ENCODE measurements around the gene SAMD4A.
"Not testable (repeated sequence)": the region's sequence is repeated elsewhere in the genome, so short reads cannot be mapped to it uniquely, and the experiment has no call there.

SAMD4A gene

DNA sequence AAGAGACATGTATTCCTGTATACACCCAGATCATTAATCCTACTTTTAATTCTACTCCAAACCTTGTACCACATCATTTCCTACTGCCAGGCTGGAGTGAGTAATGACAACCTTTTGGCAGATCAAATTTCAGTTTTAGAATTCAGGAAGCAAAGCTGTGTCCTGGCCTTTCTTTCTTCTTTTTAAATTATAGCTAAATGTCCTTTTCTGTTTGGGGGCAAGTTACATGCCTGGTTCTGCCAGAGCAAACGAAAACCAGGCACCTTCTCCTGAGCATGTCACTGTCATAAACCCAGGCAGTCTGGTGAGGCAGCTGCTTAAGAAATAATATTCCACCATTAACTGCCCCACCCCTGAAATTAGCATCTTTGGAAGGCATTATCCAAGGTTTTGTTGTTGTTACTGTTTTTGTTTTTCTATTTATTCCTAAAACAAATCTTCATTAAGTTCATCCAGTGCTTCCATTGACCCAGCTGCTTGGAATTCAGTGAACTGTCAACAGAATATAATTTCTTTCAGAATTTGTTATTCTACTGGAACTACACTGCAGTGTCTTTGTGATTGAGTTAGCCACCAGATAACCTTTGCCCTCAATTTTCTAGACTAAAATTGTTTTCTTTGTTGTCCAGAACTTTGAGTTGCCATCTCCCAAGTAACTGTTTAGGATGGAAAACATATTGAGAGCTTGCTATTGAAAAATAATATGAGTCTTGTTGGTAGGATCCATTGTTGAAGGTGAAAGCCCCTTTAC is 33.2 kb downstream of the SAMD4A start:
- DNase-seq: no peak

GRCh38 chr14:54600717-54601109 is 33.8 kb downstream of the SAMD4A start:
- no peak for DNase-seq

DNA sequence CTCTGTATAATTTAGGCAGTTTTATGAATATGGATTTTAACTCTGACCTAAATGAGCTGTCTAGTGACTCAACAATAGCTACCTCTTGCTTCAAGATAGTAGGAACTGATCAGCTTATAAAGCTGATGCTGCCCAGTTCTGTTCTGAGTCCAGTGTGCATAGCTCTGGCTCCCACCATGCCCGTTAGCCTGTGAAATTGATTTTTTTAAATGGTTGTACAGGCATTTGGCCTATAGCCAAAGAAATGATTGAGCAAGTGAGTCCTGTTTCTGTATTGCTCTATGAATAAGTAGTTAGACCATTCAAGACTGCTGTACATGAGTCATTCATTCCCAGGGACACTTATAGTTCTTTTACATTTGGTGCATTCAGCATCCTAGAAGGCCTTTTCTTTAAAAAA is 36.4 kb downstream of the SAMD4A start:
- no peak for DNase-seq

- DNase-seq: no peak
Observed at GRCh38 chr14:54606178-54606577, 39.2 kb downstream of the SAMD4A start.

DNA sequence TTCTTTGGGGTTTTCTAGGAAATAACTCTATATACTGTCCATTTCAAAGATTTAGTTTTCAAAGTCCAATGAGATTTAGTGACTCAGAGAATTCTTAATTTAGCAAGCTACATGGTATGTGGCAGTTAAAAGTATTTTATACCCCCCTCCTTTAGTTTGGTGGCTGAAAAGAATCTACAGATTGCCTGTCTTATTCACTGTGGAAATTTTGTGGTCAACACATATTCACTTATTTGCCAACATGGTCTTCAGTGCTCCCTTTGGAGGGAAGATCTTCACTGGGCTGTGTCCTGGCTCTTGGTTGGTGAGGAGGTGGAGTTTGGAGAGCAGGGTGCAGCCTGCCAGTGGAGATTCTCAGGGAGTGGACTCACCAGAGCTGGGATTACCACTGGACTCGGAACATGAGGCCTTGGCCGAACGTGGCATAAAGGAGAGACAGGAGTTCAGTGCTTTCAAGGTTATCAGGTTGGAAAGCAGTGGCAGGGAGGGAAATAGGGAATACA is 39.8 kb downstream of the SAMD4A start:
- DNase-seq: no peak

GRCh38 chr14:54609576-54609975 is 42.6 kb downstream of the SAMD4A start:
- no peak for DNase-seq

DNA sequence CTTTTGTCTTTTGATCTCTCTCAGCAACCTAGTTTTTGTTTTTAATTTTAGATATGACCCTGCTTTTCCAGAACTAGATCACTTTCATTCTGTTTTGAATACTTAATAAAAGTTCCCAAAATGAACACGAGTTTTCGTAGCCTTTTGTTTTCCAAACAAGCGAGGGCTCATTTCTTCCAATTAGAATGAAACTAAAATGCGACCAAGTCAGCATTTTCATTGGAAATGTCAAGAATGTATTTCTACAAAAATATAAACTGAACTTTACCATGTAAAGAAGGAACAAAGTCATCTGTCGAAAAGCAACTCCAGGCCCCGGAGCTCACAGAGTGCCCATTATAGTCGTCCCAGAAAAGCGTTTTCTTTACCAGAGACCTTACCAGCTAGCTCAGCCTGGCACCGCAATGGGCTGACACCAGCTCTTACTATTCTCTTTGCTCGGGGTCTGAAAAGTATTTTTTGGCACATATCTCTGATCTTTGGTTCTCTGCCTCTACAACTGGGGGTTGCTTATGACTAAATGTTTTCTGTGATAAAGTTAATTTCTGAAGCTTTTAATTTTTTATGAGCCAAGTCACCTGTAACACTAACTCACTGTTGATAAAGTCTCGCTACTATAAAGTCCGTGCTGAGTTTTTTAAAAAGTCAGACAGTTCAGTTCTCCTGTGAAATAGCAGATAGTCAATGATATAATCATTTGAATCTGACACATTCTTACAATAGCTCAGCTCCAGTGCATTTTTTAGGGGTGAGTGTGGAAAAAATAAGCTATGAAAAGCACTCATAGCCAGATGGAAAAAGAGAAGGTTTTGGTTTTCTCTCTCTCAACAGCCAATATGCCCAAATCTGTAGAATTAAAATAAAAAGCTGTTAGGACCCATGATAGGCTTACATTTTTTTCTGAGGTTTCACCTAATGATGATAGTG is 43.4 kb downstream of the SAMD4A start:
- no peak for DNase-seq

DNA sequence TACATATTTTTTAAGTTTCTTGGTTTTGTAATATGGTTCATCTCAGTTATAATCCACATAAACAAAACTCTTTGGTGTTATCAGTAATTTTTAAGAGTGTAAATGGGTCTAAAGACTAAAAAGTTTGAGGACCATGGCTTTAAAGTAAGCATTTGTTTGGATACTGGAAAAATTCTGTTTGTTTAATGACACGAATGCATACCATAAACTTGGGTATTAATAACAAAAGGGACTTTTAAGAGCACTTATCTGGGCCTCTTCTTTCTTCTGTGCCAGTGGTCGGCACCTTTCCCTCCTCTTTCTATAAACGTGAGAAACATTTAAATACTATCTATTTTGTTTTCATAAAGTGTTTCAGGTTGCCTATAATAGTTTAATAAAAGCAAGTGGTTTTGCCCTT is 47.4 kb downstream of the SAMD4A start:
- no peak for DNase-seq

DNA sequence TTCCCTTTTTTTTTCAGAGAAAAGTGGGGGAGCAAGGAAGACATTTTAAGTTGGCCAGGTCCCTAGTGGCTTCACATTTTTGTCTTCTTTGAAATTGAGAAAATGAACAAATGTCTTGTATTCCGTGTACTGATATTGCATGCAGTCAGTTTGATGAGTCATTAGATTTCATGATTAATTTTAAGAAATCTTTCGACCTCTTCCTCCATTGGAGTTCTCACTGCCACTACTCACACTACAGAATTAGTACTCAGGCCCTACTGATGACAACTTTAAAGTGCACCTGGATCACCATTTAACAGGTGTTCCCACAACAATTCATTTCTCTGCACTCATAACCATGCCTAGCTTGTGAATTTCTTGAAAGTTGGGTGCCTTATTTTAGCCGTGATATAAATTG is 50.5 kb downstream of the SAMD4A start:
- DNase-seq: peak in 1 of 5 donors; percentile 50

DNA sequence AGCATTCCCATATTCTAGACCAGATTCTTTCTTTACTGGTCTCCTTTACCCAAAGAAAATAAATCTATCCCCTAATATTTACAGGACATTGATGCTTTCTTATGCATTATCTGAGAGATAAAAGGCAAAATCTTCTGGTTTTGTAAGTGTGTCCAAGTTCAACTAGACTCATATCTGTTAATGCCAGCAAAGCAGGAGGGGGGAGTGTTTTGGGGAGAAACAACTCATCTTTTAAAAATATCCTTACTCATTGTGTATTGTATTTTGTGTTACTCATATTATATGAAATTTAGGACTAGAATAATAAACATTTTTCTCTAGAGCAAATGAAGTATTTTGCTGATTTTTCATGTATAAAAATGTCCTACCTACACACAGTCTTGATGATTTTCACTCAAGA is 54.8 kb downstream of the SAMD4A start:
- DNase-seq: no peak

DNA sequence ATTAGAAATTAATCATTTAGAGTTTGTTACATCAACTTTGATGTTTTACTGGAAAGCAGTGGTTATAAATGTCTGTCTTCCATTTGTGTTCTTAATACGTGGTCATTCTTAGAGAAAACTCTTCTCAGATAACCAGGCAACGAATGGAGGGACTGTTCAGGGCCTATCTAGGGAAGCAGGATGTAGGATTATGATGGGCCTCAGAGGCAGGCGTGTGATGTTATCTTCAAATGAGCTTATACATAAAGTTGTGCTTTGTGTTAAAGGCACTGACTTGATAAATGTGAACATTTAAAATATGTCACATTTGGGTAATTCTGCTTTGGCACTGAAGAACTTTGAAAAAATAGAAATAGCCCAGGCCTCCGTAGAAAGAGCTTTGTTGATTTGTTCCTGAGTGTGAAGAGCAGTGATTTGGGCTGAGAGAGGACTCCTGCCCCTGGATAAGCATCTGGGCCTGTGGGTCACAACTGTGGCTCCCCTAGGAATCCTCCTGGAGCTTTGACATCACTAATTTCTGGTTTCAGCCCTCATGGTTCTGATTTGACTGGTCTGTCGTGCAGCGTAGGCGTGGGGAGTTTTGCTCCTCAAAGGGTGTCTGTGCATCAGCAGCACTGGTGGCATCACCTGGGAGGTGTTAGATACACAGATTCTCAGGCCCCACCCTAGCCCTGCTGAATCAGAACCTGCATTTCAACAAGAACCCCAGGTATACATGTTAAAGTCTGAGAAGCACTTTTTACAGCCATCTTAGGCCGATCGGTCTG is 55.4 kb downstream of the SAMD4A start:
- peak in 1 of 5 donors; percentile 60 for DNase-seq

- DNase-seq: no peak
Observed at GRCh38 chr14:54623279-54624004, 56.5 kb downstream of the SAMD4A start.

DNA sequence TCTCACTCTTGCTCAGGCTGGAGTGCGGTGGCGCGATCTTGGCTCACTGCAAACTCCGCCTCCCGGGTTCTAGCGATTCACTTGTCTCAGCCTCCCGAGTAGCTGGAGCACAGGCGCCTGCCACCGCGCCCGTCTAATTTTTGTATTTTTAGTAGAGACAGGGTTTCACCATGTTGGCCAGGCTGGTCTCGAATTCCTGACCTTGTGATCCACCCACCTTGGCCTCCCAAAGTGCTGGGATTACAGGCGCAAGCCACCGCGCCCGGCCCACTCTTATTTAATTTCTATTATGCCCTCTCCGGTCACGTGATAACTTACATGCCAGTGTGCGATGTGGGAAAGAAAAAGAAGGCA is 57.1 kb downstream of the SAMD4A start:
- not testable (repeated sequence) for DNase-seq

GRCh38 chr14:54625112-54625511 is 58.2 kb downstream of the SAMD4A start:
- no peak for DNase-seq

DNA sequence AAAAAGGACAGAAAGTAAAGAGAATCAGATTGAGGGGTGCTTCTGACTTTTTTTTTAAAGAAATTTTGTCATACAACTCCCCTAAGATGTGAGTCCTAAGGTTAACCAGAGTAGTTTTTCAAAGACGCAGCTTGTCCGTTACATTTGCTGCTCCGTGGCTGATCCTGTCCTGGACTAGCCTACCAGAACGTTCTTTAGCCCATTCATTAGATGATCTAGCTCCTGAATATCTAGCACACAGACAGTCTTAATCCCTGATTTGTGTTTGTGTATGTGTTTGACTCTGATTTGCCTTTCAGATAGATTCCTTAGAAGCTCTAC is 60.3 kb downstream of the SAMD4A start:
- no peak for DNase-seq

GRCh38 chr14:54627540-54628363 is 60.8 kb downstream of the SAMD4A start:
- DNase-seq: peak in 3 of 5 donors; percentile 8 to 76 (median 19)

- peak in 1 of 5 donors; percentile 20 for DNase-seq
Observed at GRCh38 chr14:54629183-54629582, 62.3 kb downstream of the SAMD4A start.

DNA sequence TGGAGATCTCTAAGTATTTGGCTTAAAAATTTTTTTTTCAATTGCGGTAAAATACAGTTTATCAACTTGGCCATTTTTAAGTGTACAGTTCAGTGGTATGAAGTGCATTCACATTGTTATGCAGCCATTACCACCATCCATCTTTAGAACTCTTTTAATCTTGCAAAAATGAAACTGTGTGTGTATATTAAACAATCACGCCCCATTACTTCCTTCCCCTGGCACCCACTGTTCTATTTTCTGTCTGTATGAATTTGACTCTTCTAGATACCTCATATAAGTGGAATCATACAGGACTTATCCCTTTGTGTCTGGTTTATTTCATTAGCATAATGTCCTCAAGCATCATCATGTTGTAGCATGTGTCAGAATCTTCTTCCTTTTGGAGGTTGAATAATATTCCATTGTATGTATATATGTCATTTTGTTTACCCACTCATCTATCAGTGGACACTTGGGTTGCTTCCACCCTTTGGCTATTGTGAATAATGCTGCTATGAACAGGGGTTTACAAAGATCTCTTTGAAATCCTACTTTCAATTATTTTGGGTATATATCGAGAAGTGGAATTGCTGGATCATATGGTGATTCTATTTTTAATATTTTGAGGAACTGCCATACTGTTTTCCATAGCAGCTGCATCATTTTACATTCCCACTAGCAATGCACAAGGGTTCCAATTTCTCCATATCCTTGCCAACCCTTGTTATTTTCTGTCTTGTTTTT is 62.9 kb downstream of the SAMD4A start:
- DNase-seq: peak in 1 of 5 donors; percentile 14

GRCh38 chr14:54631016-54631415 is 64.1 kb downstream of the SAMD4A start:
- DNase-seq: no peak

DNA sequence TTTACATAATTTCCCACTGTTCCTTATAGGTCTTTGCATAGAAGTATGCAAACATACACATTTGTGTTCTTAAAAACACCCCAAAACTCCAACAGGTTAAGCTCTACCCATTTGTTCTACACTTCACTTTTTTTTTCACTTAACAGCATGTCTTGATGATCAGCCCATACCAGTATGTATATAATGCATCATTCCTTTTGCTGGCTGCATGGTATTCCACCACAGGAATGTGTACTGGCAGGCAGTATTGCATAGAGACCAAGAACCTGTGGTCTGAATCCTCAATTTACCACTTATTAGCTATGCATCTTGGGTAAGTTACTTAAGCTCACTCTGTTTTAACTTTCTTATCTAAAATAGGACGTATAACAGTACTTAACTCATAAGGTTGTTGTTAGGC is 65.5 kb downstream of the SAMD4A start:
- DNase-seq: no peak

DNA sequence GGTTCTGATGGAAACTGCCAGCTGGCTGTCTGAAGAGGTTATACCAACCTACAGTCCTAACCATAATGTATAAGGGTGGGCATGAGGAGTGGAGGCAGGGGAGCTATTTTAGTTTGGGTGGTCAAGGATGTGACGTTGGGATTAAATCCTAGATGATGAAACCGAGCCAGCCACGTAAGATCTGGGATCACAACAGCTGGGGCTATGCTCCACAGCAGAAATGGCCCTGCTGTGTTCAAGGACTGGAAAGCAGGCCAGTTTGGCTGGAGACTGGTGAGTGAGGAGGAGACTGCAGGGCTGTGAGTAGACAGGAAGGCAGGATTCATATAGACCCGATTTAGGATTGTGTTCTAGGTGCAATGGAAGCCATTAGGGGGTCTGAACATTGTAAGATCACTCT is 66.1 kb downstream of the SAMD4A start:
- DNase-seq: no peak

All from T-helper 1 cell (primary cell).